ENCODE data around the gene STRIP1. TPM values are rescaled to one million over a fixed set of nuclear protein-coding genes. Genes with fewer than 3 reads are reported as not detected.

Gene STRIP1
- total RNA-seq, 1 donor = 51.4 TPM

Other genes with a start within 250 kb of the STRIP1 start
- gene CSF1, start 123.8 kb upstream of the STRIP1 start, total RNA-seq = 38.0 and 53.9 TPM in 2 replicates
- gene AHCYL1, start 49.9 kb upstream of the STRIP1 start, total RNA-seq = 56.8 and 61.0 TPM in 2 replicates
- not detected in 2 replicates for gene ALX3, start 36.0 kb downstream of the STRIP1 start, total RNA-seq
- gene UBL4B, start 77.8 kb downstream of the STRIP1 start, total RNA-seq = 1.1 and 1.8 TPM in 2 replicates
- gene SLC6A17, start 115.9 kb downstream of the STRIP1 start, total RNA-seq = under 0.01 and 0.29 TPM in 2 replicates
- gene KCNC4, start 175.7 kb downstream of the STRIP1 start, total RNA-seq = 1.4 and 1.5 TPM in 2 replicates

All from osteoblast (primary cell).